VCaP (cell line): ENCODE measurements around the gene BTRC.
A peak's percentile ranks its signal among the peaks of the same experiment; 100 is the strongest.

Source experiments
- H3K27ac ChIP-seq: fragments of 450-650 bp; 2 replicates; pipeline ENCODE4 v1.5.1; 2017
- TF ChIP-seq, protein P1 (sequence below): fragments of 450-650 bp; conservative IDR thresholded peaks from 2 replicates; pipeline ENCODE4 v1.5.1; 2017; ENCODE audit warnings: mild to moderate bottlenecking, moderate library complexity

Gene BTRC

GRCh38 chr10:101353692-101354327, at the start of gene BTRC:
BTRC (plus strand) TSS chr10:101354165; CDS start chr10:101354181, 16 bp downstream.
- TF ChIP-seq, protein P1, sequence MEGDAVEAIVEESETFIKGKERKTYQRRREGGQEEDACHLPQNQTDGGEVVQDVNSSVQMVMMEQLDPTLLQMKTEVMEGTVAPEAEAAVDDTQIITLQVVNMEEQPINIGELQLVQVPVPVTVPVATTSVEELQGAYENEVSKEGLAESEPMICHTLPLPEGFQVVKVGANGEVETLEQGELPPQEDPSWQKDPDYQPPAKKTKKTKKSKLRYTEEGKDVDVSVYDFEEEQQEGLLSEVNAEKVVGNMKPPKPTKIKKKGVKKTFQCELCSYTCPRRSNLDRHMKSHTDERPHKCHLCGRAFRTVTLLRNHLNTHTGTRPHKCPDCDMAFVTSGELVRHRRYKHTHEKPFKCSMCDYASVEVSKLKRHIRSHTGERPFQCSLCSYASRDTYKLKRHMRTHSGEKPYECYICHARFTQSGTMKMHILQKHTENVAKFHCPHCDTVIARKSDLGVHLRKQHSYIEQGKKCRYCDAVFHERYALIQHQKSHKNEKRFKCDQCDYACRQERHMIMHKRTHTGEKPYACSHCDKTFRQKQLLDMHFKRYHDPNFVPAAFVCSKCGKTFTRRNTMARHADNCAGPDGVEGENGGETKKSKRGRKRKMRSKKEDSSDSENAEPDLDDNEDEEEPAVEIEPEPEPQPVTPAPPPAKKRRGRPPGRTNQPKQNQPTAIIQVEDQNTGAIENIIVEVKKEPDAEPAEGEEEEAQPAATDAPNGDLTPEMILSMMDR = no peak
- peak within 1 kb of the TSS; percentile 91 for H3K27ac ChIP-seq

DNA sequence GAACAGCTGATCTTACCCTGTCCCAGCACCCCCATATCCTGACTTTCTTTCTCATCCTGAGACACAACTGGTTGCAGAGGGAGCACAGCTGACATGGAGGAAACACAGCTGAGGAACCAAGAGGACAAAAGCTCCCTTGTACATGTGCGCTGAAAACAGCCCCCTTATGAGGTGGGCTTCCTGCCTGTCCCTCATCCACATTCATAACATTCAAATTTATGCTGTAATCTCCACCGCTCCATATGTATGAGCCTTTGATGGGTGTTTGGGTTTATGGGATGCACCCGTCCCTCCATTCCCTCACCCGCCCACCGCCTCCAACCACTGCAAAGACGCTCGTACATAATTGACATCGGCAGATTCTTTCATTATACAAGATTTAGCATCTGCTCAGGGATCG, 49.6 kb upstream of the BTRC start:
- H3K27ac ChIP-seq = no peak overlapping the region
- TF ChIP-seq, protein P1 = no peak

- H3K27ac ChIP-seq = no peak overlapping the region
- TF ChIP-seq, protein P1 = no peak
Measured at GRCh38 chr10:101305320-101306241, 48.4 kb upstream of the BTRC start.

- H3K27ac ChIP-seq = no peak overlapping the region
- TF ChIP-seq, protein P1 = no peak
Measured at GRCh38 chr10:101308051-101308450, 45.9 kb upstream of the BTRC start.

DNA sequence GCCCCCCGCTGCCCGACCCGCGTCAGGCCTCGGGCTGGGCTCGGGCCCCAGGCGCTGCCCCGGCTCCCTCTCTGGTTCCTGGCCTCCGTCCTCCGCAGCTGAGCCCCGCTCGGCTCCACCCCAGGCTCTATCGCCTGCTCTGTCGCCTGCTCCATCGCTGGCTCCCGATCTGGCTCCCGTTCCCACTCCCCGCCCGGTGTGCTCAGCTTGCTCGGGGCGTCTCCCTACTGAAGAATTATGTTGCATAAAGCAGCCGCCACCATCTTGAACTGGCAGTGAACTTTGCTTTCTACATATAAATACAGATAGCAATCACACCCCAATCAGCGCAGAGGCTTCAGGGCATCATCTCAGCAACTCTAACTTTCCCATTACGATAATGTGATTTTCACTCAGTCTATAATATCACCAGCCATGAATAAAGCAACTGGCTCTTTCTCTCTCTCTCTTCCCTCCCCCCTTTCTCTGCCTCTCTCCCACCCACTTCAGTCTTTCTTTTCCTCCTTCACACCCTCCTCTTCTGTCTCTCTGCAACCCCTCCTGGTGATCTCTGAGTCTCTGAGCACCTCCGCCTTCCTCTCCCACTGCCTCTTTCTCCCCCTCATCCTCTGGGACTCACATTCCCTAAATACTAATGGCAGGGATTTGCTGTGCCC, 43.3 kb upstream of the BTRC start:
- no peak overlapping the region for H3K27ac ChIP-seq
- TF ChIP-seq, protein P1 = no peak

GRCh38 chr10:101311185-101312066, 42.5 kb upstream of the BTRC start:
- H3K27ac ChIP-seq = no peak overlapping the region
- TF ChIP-seq, protein P1 = no peak
